ENCODE data around the gene S100A8. TPM values are rescaled to one million over a fixed set of nuclear protein-coding genes. Genes with fewer than 3 reads are reported as not detected.

Gene S100A8
- total RNA-seq, 4 donors from 2014 or later = 13.6 to 129 (median 20.6) TPM

- TF ChIP-seq CTCF (IDR thresholded peaks at IDR 0.05; ENCODE audit: low read depth) = no peak
These were observed 35.9 kb upstream of the S100A8 start for GRCh38 chr1:153426809-153427208.

GRCh38 chr1:153422450-153423068 lies 31.7 kb upstream of the S100A8 start:
- no peak for TF ChIP-seq CTCF (IDR thresholded peaks at IDR 0.05; ENCODE audit: low read depth)

- no peak for TF ChIP-seq CTCF (IDR thresholded peaks at IDR 0.05; ENCODE audit: low read depth)
These were observed 29.4 kb upstream of the S100A8 start for GRCh38 chr1:153420306-153420705.

GRCh38 chr1:153417136-153417888 lies 26.4 kb upstream of the S100A8 start:
- no peak for TF ChIP-seq CTCF (IDR thresholded peaks at IDR 0.05; ENCODE audit: low read depth)

- TF ChIP-seq CTCF (IDR thresholded peaks at IDR 0.05; ENCODE audit: low read depth) = no peak
These were observed 25.1 kb upstream of the S100A8 start, which contains the start of gene S100A7A for GRCh38 chr1:153415850-153416570. S100A7A (plus strand) TSS chr1:153416520; CDS start chr1:153418083, 1,563 bp downstream.

- no peak for TF ChIP-seq CTCF (IDR thresholded peaks at IDR 0.05; ENCODE audit: low read depth)
These were observed 13.9 kb upstream of the S100A8 start for GRCh38 chr1:153404768-153405167.

GRCh38 chr1:153404086-153404635 lies 13.3 kb upstream of the S100A8 start:
- TF ChIP-seq CTCF (IDR thresholded peaks at IDR 0.05; ENCODE audit: low read depth) = no peak

All from subcutaneous adipose tissue (tissue), 4 donors.